ENCODE data around the gene OR4F15.
A peak's percentile ranks its signal among the peaks of the same experiment; 100 is the strongest.

The OR4F15 gene

GRCh38 chr15:101808201-101808600 is 3.8 kb upstream of the OR4F15 start:
- no peak for DNase-seq (ENCODE audit: low read depth)
- TF ChIP-seq CTCF (IDR thresholded peaks at IDR 0.05; ENCODE audit: insufficient read depth, low read depth, low read length, missing control alignments): no peak
- H3K4me3 ChIP-seq (ENCODE audit: low read length): no peak overlapping the region

- TF ChIP-seq CTCF (IDR thresholded peaks at IDR 0.05; ENCODE audit: insufficient read depth, low read depth, low read length, missing control alignments): no peak
- H3K4me3 ChIP-seq (ENCODE audit: low read length): no peak overlapping the region
- DNase-seq (ENCODE audit: low read depth): no peak
These were observed 1.5 kb upstream of the OR4F15 start for GRCh38 chr15:101810456-101810855.

GRCh38 chr15:101810876-101811275 is 1.1 kb upstream of the OR4F15 start:
- TF ChIP-seq CTCF (IDR thresholded peaks at IDR 0.05; ENCODE audit: insufficient read depth, low read depth, low read length, missing control alignments): no peak
- peak; percentile 37 for DNase-seq (ENCODE audit: low read depth)
- no peak overlapping the region for H3K4me3 ChIP-seq (ENCODE audit: low read length)

DNA sequence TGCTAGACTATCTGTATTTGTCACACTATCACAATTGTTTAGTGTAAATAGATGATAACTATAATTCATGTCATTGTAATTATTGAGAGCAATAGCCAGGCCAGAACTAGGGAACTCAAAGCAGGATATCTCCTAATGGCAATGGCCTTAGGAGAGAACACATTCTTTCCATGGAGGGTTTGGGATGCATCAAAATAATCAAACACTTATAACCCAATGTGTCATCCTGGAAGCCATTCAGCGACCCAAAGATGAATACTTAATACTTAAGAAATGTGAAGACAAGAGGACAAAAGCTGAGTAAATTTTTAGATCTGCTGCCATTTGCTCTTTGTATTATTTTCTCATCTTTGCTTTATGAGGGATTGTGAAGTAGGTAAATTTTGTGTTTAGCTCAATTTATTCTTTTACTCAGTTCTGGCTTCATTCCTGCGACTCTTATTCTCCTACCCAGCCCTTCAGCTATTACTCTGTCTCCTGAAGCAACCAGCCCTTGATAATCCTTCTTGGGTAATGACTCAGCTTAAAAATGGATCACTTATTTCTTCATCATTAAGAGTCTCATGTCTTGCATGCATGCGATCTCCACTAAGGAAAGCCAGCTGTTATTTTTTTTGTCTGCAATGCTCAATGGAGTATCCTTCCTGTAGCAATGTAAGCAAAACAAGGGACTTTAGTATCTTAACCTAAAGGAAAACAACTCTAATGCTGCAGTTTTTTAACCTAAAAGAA is 2.0 kb downstream of the OR4F15 start:
- TF ChIP-seq CTCF (IDR thresholded peaks at IDR 0.05; ENCODE audit: insufficient read depth, low read depth, low read length, missing control alignments): no peak
- DNase-seq (ENCODE audit: low read depth): peak; percentile 16
- H3K4me3 ChIP-seq (ENCODE audit: low read length): no peak overlapping the region

GRCh38 chr15:101820781-101821180 is 8.8 kb downstream of the OR4F15 start:
- DNase-seq (ENCODE audit: low read depth): no peak
- no peak overlapping the region for H3K4me3 ChIP-seq (ENCODE audit: low read length)
- TF ChIP-seq CTCF (IDR thresholded peaks at IDR 0.05; ENCODE audit: insufficient read depth, low read depth, low read length, missing control alignments): no peak

DNA sequence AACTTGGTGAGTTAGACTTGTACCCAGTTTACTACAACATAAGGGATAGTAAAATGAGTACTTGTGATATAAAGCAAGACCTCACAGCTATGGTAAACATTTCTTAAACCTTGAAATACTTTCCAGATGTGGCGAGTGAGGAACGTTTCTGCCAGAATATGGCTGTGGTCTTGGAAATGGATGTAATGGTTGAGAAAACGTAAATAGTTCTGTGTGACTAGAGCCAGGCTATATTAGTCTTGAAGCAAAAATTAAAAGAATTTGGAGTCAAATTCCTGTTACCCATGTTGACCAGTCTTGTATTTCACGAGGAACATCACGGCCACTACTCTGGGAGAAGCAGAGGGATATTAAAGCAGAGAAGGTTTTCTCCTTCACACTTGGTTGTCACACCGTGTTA is 15.3 kb downstream of the OR4F15 start:
- no peak for TF ChIP-seq CTCF (IDR thresholded peaks at IDR 0.05; ENCODE audit: insufficient read depth, low read depth, low read length, missing control alignments)
- DNase-seq (ENCODE audit: low read depth): no peak
- no peak overlapping the region for H3K4me3 ChIP-seq (ENCODE audit: low read length)

GRCh38 chr15:101828774-101829173 is 16.8 kb downstream of the OR4F15 start:
- no peak for DNase-seq (ENCODE audit: low read depth)

More at GRCh38 chr15:101828774-101829173, 16.8 kb downstream of the OR4F15 start:
- TF ChIP-seq CTCF (IDR thresholded peaks at IDR 0.05; ENCODE audit: insufficient read depth, low read depth, low read length, missing control alignments): no peak
- no peak overlapping the region for H3K4me3 ChIP-seq (ENCODE audit: low read length)

All from epithelial cell of esophagus (primary cell).